Measurements from ENCODE around the gene LSM4. TPM values are rescaled to one million over a fixed set of nuclear protein-coding genes. Genes with fewer than 3 reads are reported as not detected.

The LSM4 gene
- total and polyA plus RNA-seq, 5 donors, result 55.6 to 131 (median 65.7) TPM

- intact Hi-C loops (cut with DNase I), result loop anchor here in 1 of 4 donors (5.0 kb wide), 1 partner anchor 40 kb away; the partner anchor contains the start of gene LSM4
- ATAC-seq (peak; percentile 15 to 32), DNase-seq (peak; percentile 67 to 84 (median 80))
- H3K9me3 ChIP-seq (ENCODE audit: control insufficient read depth, low read length), result no peaks in the 10 kb centered on the region
- H3K27me3 ChIP-seq (ENCODE audit: control insufficient read depth, insufficient read depth), result no peaks in the 10 kb centered on the region
- H3K4me1 ChIP-seq (ENCODE audit: control insufficient read depth, insufficient read depth, low read length), result peaks cover 13% of the 10 kb centered on the region
- peak overlapping the region; percentile 13 for H3K4me3 ChIP-seq (ENCODE audit: low read length)
- under 1% methylated on average over 27 of the region's 27 CpGs for WGBS
- H3K27ac ChIP-seq (ENCODE audit: low read length), result peak overlapping the region; percentile 85
Observed at GRCh38 chr19:18282021-18282787, 40.7 kb downstream of the LSM4 start.

- Histone ChIP-seq H3K4me3 (ENCODE audit: low read length) (peak within 1 kb of the TSS; percentile 84), H3K4me1 (ENCODE audit: control insufficient read depth, insufficient read depth, low read length) (peaks cover 13% of the 10 kb centered on the region), H3K27ac (ENCODE audit: low read length) (peak within 1 kb of the TSS; percentile 99), H3K9me3 (ENCODE audit: control insufficient read depth, low read length) (no peaks in the 10 kb centered on the region), H3K27me3 (ENCODE audit: control insufficient read depth, insufficient read depth) (no peaks in the 10 kb centered on the region)
- peak; percentile 82 to 87 for ATAC-seq
- WGBS, result under 1% methylated on average over 138 of the region's 138 CpGs
- intact Hi-C loops (cut with DNase I), result loop anchor here in 3 of 4 donors (2.0 to 5.0 kb wide), 2 partner anchors 41 kb away; partner anchors contain the start of gene LSM4 (in 3 of the 3)
- DNase-seq, result peak; percentile 99 to 100 (median 99)
Observed at GRCh38 chr19:18281082-18282020, 41.5 kb downstream of the LSM4 start, which contains the start of gene JUND. Gene JUND (minus strand): TSS chr19:18281622. CDS start chr19:18281484, 138 bp downstream.

- under 1% methylated on average over 111 of the region's 111 CpGs for WGBS
- peak; percentile 44 to 48 for ATAC-seq
- intact Hi-C loops (cut with DNase I), result loop anchor here in 3 of 4 donors (2.0 to 5.0 kb wide), 2 partner anchors 42 kb away; partner anchors contain the start of gene LSM4 (in 3 of the 3)
Observed at GRCh38 chr19:18280247-18281081, 42.4 kb downstream of the LSM4 start.

GRCh38 chr19:18279516-18280246 lies 43.2 kb downstream of the LSM4 start:
- WGBS, result under 1% methylated on average over 54 of the region's 55 CpGs
- Histone ChIP-seq H3K27ac (ENCODE audit: low read length) (peak overlapping the region; percentile 99), H3K9me3 (ENCODE audit: control insufficient read depth, low read length) (no peaks in the 10 kb centered on the region), H3K4me1 (ENCODE audit: control insufficient read depth, insufficient read depth, low read length) (peaks cover 16% of the 10 kb centered on the region), H3K27me3 (ENCODE audit: control insufficient read depth, insufficient read depth) (no peaks in the 10 kb centered on the region), H3K4me3 (ENCODE audit: low read length) (peak overlapping the region; percentile 84)
- peak; percentile 93 to 97 (median 96) for DNase-seq
- intact Hi-C loops (cut with DNase I), result loop anchor here (2.0 to 10.0 kb wide), 5 partner anchors 43 to 135 kb away; partner anchors contain the start of genes LSM4 (in 4 of the 4), LRRC25 (in 1 of the 4) and SSBP4 (in 1 of the 4)
- ATAC-seq, result peak; percentile 80

More at GRCh38 chr19:18280247-18281081, 42.4 kb downstream of the LSM4 start:
- Histone ChIP-seq H3K27me3 (ENCODE audit: control insufficient read depth, insufficient read depth) (no peaks in the 10 kb centered on the region), H3K27ac (ENCODE audit: low read length) (peak overlapping the region; percentile 99), H3K4me3 (ENCODE audit: low read length) (peak overlapping the region; percentile 84), H3K9me3 (ENCODE audit: control insufficient read depth, low read length) (no peaks in the 10 kb centered on the region), H3K4me1 (ENCODE audit: control insufficient read depth, insufficient read depth, low read length) (peaks cover 14% of the 10 kb centered on the region)
- DNase-seq, result peak; percentile 80 to 93 (median 92)

GRCh38 chr19:18279266-18279515 lies 43.7 kb downstream of the LSM4 start:
- intact Hi-C loops (cut with DNase I), result loop anchor here in 3 of 4 donors (2.0 to 10.0 kb wide), 4 partner anchors 44 to 136 kb away; partner anchors contain the start of genes LRRC25 (in 1 of the 3), LSM4 (in 1 of the 3) and SSBP4 (in 1 of the 3)
- peaks cover 19% of the 10 kb centered on the region for H3K4me1 ChIP-seq (ENCODE audit: control insufficient read depth, insufficient read depth, low read length)
- H3K27ac ChIP-seq (ENCODE audit: low read length), result peak overlapping the region; percentile 26
- no peak for ATAC-seq
- no peaks in the 10 kb centered on the region for H3K27me3 ChIP-seq (ENCODE audit: control insufficient read depth, insufficient read depth)
- no peaks in the 10 kb centered on the region for H3K9me3 ChIP-seq (ENCODE audit: control insufficient read depth, low read length)
- no peak for DNase-seq
- peak overlapping the region; percentile 84 for H3K4me3 ChIP-seq (ENCODE audit: low read length)
- 1% methylated on average over 5 of the region's 5 CpGs for WGBS

- intact Hi-C loops (cut with DNase I), result loop anchor here in 3 of 4 donors (2.0 to 10.0 kb wide), 4 partner anchors 44 to 136 kb away; partner anchors contain the start of genes LRRC25 (in 1 of the 3), LSM4 (in 1 of the 3) and SSBP4 (in 1 of the 3)
- no peaks in the 10 kb centered on the region for H3K9me3 ChIP-seq (ENCODE audit: control insufficient read depth, low read length)
- 54% methylated on average over 10 of the region's 10 CpGs for WGBS
Observed at GRCh38 chr19:18278521-18279265, 44.2 kb downstream of the LSM4 start.

GRCh38 chr19:18274781-18275356 lies 48.0 kb downstream of the LSM4 start:
- ATAC-seq (peak; percentile 84 to 87), DNase-seq (peak; percentile 91 to 95 (median 95))
- Histone ChIP-seq H3K4me3 (ENCODE audit: low read length) (no peak overlapping the region), H3K27me3 (ENCODE audit: control insufficient read depth, insufficient read depth) (no peaks in the 10 kb centered on the region), H3K9me3 (ENCODE audit: control insufficient read depth, low read length) (no peaks in the 10 kb centered on the region), H3K27ac (ENCODE audit: low read length) (peak overlapping the region; percentile 71), H3K4me1 (ENCODE audit: control insufficient read depth, insufficient read depth, low read length) (peaks cover 15% of the 10 kb centered on the region)
- intact Hi-C loops (cut with DNase I), result loop anchor here in 2 of 4 donors (10.0 kb wide), 2 partner anchors 120 to 140 kb away; partner anchors contain the start of genes LRRC25 (in 1 of the 2) and SSBP4 (in 1 of the 2)
- 14% methylated on average over 13 of the region's 13 CpGs for WGBS

More at GRCh38 chr19:18278521-18279265, 44.2 kb downstream of the LSM4 start:
- peak overlapping the region; percentile 26 for H3K27ac ChIP-seq (ENCODE audit: low read length)
- no peaks in the 10 kb centered on the region for H3K27me3 ChIP-seq (ENCODE audit: control insufficient read depth, insufficient read depth)
- ATAC-seq, result no peak
- H3K4me3 ChIP-seq (ENCODE audit: low read length), result peak overlapping the region; percentile 84
- peaks cover 20% of the 10 kb centered on the region for H3K4me1 ChIP-seq (ENCODE audit: control insufficient read depth, insufficient read depth, low read length)
- DNase-seq, result peak in 1 of 3 donors; percentile 50

- peak within 1 kb of the TSS; percentile 71 for H3K27ac ChIP-seq (ENCODE audit: low read length)
- intact Hi-C loops (cut with DNase I), result loop anchor here in 2 of 4 donors (10.0 kb wide), 2 partner anchors 121 to 141 kb away; partner anchors contain the start of genes LRRC25 (in 1 of the 2) and SSBP4 (in 1 of the 2)
- H3K4me1 ChIP-seq (ENCODE audit: control insufficient read depth, insufficient read depth, low read length), result peaks cover 15% of the 10 kb centered on the region
- no peaks in the 10 kb centered on the region for H3K9me3 ChIP-seq (ENCODE audit: control insufficient read depth, low read length)
- ATAC-seq, result peak; percentile 12 to 16
- DNase-seq, result peak in 2 of 3 donors; percentile 62 to 76
- no peak within 1 kb of the TSS for H3K4me3 ChIP-seq (ENCODE audit: low read length)
- no peaks in the 10 kb centered on the region for H3K27me3 ChIP-seq (ENCODE audit: control insufficient read depth, insufficient read depth)
- WGBS, result 73% methylated on average over 9 of the region's 9 CpGs
Observed at GRCh38 chr19:18274219-18274780, 48.6 kb downstream of the LSM4 start, which contains the start of gene IQCN. Gene IQCN (minus strand): TSS chr19:18274452. CDS start chr19:18269478, 4,974 bp downstream.
